LNCAP (cell line): ENCODE data around the gene NSF.

Experiments used
- CTCF ChIP-seq: fragments of 450-650 bp; IDR thresholded peaks from 2 replicates; pipeline ENCODE4 v1.5.1; 2017; ENCODE audit warnings: mild to moderate bottlenecking

The NSF gene

GRCh38 chr17:46726206-46726605 is 135.7 kb downstream of the NSF start:
- no peak for TF ChIP-seq CTCF

- TF ChIP-seq CTCF = no peak
Observed at GRCh38 chr17:46727572-46728348, 137.3 kb downstream of the NSF start.

- TF ChIP-seq CTCF = no peak
Observed at GRCh38 chr17:46730026-46730425, 139.6 kb downstream of the NSF start.

- no peak for TF ChIP-seq CTCF
Observed at GRCh38 chr17:46730679-46731078, 140.2 kb downstream of the NSF start.

- TF ChIP-seq CTCF = no peak
Observed at GRCh38 chr17:46732160-46732559, 141.7 kb downstream of the NSF start.

- TF ChIP-seq CTCF = no peak
Observed at GRCh38 chr17:46732754-46733398, 142.4 kb downstream of the NSF start.

GRCh38 chr17:46733837-46734475 is 143.5 kb downstream of the NSF start:
- no peak for TF ChIP-seq CTCF
